Epithelial cell of esophagus (primary cell): ENCODE measurements around the gene MAPK1.
"Not testable (repeated sequence)": the region's sequence is repeated elsewhere in the genome, so short reads cannot be mapped to it uniquely, and the experiment has no call there.

ENCODE experiments used
- DNase-seq: peaks from one replicate; pipeline ENCODE4 v3.0.0; 2010; ENCODE audit warnings: low read depth
- H3K4me3 ChIP-seq: 2 replicates; pipeline ENCODE4 v1.5.1; 2011; ENCODE audit warnings: mild to moderate bottlenecking, low read length, control low read depth
- CTCF ChIP-seq: IDR thresholded peaks from 2 replicates; pipeline ENCODE4 v1.5.1; 2011; ENCODE audit warnings: low read depth, mild to moderate bottlenecking, low read length, control low read depth, inconsistent platforms; ENCODE audit not compliant: insufficient read depth; ENCODE audit errors: missing control alignments

The MAPK1 gene

GRCh38 chr22:21839765-21840140 lies 27.7 kb downstream of the MAPK1 start:
- no peak for TF ChIP-seq CTCF
- no peak for DNase-seq

GRCh38 chr22:21839104-21839764 lies 28.2 kb downstream of the MAPK1 start:
- not testable (repeated sequence) for DNase-seq, H3K4me3 ChIP-seq

More at GRCh38 chr22:21839765-21840140, 27.7 kb downstream of the MAPK1 start:
- no peak overlapping the region for H3K4me3 ChIP-seq

DNA sequence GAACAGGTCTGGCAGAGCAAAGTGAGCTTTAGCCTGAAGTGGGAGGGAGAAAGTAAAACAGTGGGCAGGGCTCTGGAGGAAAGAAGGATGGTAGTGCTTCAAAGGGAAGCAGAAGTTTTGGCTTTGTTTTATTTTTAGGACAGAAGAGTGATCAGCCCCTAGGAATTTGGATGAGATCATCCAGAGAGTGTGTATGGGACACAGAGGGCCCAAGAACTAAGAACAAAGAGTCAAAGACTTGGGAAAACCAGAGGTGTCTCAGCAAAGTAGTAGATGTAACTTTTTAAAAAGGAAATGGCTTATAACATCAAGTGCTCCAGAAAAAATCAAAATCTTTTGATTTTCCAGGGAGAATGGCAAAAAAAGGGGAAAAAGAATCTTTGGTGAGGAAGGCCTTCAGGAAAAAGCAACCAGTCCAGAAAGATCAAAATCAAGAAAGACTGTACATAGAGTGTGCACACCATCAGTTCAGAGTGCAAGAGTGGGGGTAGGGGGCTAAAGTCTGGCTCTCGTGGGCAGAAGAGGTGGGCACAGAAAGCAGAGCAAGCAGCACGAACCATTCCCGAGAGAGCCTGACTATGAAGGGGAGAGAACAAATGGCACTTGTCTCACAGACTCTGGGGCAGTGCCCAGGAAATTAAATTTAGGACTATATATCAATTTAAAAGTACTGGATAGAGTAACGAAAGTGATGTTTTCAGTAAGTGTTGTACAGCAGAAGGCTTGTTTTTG lies 30.0 kb downstream of the MAPK1 start:
- H3K4me3 ChIP-seq = no peak overlapping the region

GRCh38 chr22:21836486-21836885 lies 31.0 kb downstream of the MAPK1 start:
- H3K4me3 ChIP-seq, DNase-seq: not testable (repeated sequence)

More for the DNA sequence above, 30.0 kb downstream of the MAPK1 start:
- DNase-seq = peak; percentile 80
- TF ChIP-seq CTCF = no peak

DNA sequence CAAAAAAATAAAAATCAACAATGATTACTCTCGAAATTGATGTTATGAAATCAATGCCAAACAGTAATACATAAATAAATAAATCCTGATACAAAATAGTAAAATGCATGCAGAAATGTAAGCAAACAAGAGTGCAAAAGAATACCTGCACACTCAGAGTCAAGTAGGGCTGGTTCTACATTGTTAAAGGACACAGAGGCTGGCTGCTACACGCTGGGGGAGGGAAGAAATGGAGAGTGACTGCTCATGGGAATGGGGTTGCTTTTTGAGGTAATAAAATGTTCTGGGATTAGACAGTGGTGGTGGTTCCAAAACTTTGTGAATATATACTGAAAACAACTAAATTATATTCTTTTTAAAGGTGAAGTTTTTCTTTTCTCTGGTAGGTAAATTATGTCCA lies 32.1 kb downstream of the MAPK1 start:
- no peak for DNase-seq
- no peak overlapping the region for H3K4me3 ChIP-seq
- no peak for TF ChIP-seq CTCF

DNA sequence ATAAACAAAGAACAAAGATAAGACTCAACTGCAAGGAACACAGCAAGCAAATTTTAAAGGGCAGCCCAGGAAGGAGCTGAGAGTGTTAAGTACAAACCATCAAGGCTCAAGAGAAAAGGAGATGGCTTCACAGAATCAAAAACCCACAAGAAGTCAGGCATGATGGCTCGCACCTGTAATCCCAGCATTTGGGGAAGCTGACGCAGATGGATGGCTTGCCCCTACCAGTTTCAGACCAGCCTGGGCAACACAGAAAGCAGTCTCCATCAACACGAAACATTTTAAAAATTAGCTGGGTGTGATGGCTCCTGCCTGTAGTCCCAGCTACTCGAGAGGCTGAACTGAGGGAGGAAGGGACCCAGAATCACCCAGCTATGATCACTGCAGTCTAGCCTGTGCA lies 32.6 kb downstream of the MAPK1 start:
- H3K4me3 ChIP-seq = no peak overlapping the region
- DNase-seq = peak; percentile 23
- TF ChIP-seq CTCF = no peak

DNA sequence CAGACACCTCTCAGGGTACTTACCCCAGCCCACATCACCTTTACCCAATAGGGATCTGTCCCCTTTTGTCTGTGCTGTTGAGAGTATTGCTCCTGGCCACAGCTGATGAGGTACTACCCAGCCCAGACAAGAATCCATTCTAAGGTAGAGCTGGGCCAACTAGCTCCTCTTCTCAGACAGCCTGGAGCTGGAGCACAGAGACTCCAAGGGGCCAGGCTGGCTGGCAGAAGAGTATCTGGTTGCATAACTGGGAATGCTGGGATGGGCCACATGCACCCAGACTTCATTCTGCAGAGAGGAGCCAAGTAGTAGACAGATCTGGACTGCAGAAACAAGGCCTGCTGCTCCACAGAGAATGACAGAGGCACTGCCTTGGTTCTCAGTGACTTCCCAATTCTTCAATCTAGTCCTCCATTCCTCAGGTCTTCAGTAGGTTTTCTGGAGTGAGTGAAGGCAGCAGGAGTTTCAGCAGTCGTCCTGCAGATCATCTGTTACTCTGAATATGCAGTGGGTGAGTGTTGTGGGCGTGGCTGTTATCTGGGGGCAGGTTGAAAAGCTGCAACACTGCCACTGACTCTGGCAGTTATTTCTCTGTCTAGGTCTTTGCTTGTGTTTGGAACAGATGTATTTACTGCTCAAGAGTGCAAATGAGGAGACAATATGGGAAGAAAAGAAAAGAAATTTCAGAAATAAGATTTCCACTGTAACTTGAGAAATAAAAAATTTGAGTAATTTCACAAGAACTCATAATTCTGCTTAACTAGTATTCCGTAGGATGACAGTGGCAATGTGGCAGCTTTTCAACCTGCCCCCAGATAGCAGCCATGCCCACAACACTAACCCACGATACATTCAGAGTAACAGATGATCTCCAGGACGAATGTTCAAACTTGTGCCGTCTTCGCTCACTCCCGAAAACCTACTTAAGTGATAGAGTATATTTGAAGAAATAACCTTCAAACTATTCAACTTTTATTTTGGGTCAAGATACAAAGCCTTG lies 34.9 kb downstream of the MAPK1 start:
- no peak for DNase-seq

More for the DNA sequence above, 34.9 kb downstream of the MAPK1 start:
- no peak for TF ChIP-seq CTCF
- H3K4me3 ChIP-seq = no peak overlapping the region
